SK-N-SH treated with all-trans-retinoic acid at 6 μM for 48 hours (cell line): ENCODE data around the gene PCDHA2.
"Not testable (repeated sequence)": the region's sequence is repeated elsewhere in the genome, so short reads cannot be mapped to it uniquely, and the experiment has no call there.

Experiments
- ATAC-seq: fragments of 200-7000 bp; cut with Tn5 transposase; 3 replicates; pipeline ENCODE4 v1.9.1; 2020; ENCODE audit warnings: mild to moderate bottlenecking, moderate library complexity
- ARNTL ChIP-seq: fragments of 450-650 bp; formaldehyde crosslinking; IDR thresholded peaks from 2 replicates; pipeline ENCODE4 v1.5.0; 2020; ENCODE audit warnings: low read depth, mild to moderate bottlenecking, moderate library complexity, borderline replicate concordance
- BACH2 ChIP-seq: fragments of 250-450 bp; sonication (Bioruptor Pico); IDR thresholded peaks from 2 replicates; pipeline ENCODE4 v1.9.0; 2021; ENCODE audit warnings: mild to moderate bottlenecking, borderline replicate concordance
- CSDC2 ChIP-seq: fragments of 250-450 bp; sonication (Bioruptor Pico); IDR thresholded peaks from 2 replicates; pipeline ENCODE4 v1.5.0; 2020; ENCODE audit warnings: mild to moderate bottlenecking, moderate library complexity
- ESRRG ChIP-seq: fragments of 250-450 bp; sonication (Bioruptor Pico); IDR thresholded peaks from 2 replicates; pipeline ENCODE4 v1.6.1; 2021; ENCODE audit warnings: mild to moderate bottlenecking
- GLIS3 ChIP-seq: fragments of 250-450 bp; sonication (Bioruptor Pico); IDR thresholded peaks from 2 replicates; pipeline ENCODE4 v1.5.0; 2020; ENCODE audit warnings: mild to moderate bottlenecking, moderate library complexity
- ISL1 ChIP-seq: fragments of 250-450 bp; sonication (Bioruptor Pico); IDR thresholded peaks from 2 replicates; pipeline ENCODE4 v2.1.2; 2022; ENCODE audit warnings: mild to moderate bottlenecking, moderate library complexity
- OSR1 ChIP-seq: fragments of 250-450 bp; sonication (Bioruptor Pico); IDR thresholded peaks from 2 replicates; pipeline ENCODE4 v1.8.0; 2022; ENCODE audit warnings: moderate library complexity, mild to moderate bottlenecking, inconsistent platforms
- PPARA ChIP-seq: fragments of 250-450 bp; sonication (Bioruptor Pico); IDR thresholded peaks from 2 replicates; pipeline ENCODE4 v1.5.0; 2020; ENCODE audit warnings: mild to moderate bottlenecking, borderline replicate concordance
- RARB ChIP-seq: fragments of 250-450 bp; sonication (Bioruptor Pico); IDR thresholded peaks from 2 replicates; pipeline ENCODE4 v1.8.0; 2021; ENCODE audit warnings: mild to moderate bottlenecking, moderate library complexity
- SNAI2 ChIP-seq: fragments of 250-450 bp; sonication (Bioruptor Pico); IDR thresholded peaks from 2 replicates; pipeline ENCODE4 v1.5.0; 2020; ENCODE audit warnings: mild to moderate bottlenecking, moderate library complexity
- TCF4 ChIP-seq: fragments of 250-450 bp; sonication (Bioruptor Pico); IDR thresholded peaks from 2 replicates; pipeline ENCODE4 v1.8.0; 2021; ENCODE audit warnings: mild to moderate bottlenecking, moderate library complexity, borderline replicate concordance
- TOX ChIP-seq: fragments of 250-450 bp; sonication (Bioruptor Pico); IDR thresholded peaks from 2 replicates; pipeline ENCODE4 v1.8.0; 2021; ENCODE audit warnings: mild to moderate bottlenecking, moderate library complexity, borderline replicate concordance
- ZC3H10 ChIP-seq: fragments of 250-450 bp; sonication (Bioruptor Pico); IDR thresholded peaks from 2 replicates; pipeline ENCODE4 v1.5.1; 2021; ENCODE audit warnings: mild to moderate bottlenecking, moderate library complexity
- ZFP3 ChIP-seq: fragments of 250-450 bp; sonication (Bioruptor Pico); IDR thresholded peaks from 2 replicates; pipeline ENCODE4 v1.5.0; 2020; ENCODE audit warnings: mild to moderate bottlenecking, moderate library complexity
- ZFP30 ChIP-seq: fragments of 450-650 bp; formaldehyde crosslinking; IDR thresholded peaks from 2 replicates; pipeline ENCODE4 v1.5.0; 2022; ENCODE audit warnings: mild to moderate bottlenecking, moderate library complexity
- ZNF565 ChIP-seq: fragments of 450-650 bp; formaldehyde crosslinking; conservative IDR thresholded peaks from 2 replicates; pipeline ENCODE4 v1.5.0; 2020; ENCODE audit warnings: low read depth, mild to moderate bottlenecking, moderate library complexity
- ZNF70 ChIP-seq: fragments of 450-650 bp; formaldehyde crosslinking; IDR thresholded peaks from 2 replicates; pipeline ENCODE4 v1.5.0; 2020; ENCODE audit warnings: mild to moderate bottlenecking, moderate library complexity
- ZNF8 ChIP-seq: fragments of 450-650 bp; formaldehyde crosslinking; IDR thresholded peaks from 2 replicates; pipeline ENCODE4 v1.5.0; 2020; ENCODE audit warnings: mild to moderate bottlenecking, moderate library complexity
- TF ChIP-seq, protein P1 (sequence below): fragments of 250-450 bp; sonication (Bioruptor Pico); IDR thresholded peaks from 2 replicates; pipeline ENCODE4 v1.5.1; 2020; ENCODE audit warnings: low read depth, mild to moderate bottlenecking, moderate library complexity
- TF ChIP-seq, protein P2 (sequence below): fragments of 250-450 bp; sonication (Bioruptor Pico); IDR thresholded peaks from 2 replicates; pipeline ENCODE4 v1.5.0; 2020; ENCODE audit warnings: mild to moderate bottlenecking, moderate library complexity
- TF ChIP-seq, protein P3 (sequence below): fragments of 250-450 bp; sonication (Bioruptor Pico); IDR thresholded peaks from 2 replicates; pipeline ENCODE4 v1.8.0; 2020; ENCODE audit warnings: mild to moderate bottlenecking, moderate library complexity, borderline replicate concordance

PCDHA2 gene

DNA sequence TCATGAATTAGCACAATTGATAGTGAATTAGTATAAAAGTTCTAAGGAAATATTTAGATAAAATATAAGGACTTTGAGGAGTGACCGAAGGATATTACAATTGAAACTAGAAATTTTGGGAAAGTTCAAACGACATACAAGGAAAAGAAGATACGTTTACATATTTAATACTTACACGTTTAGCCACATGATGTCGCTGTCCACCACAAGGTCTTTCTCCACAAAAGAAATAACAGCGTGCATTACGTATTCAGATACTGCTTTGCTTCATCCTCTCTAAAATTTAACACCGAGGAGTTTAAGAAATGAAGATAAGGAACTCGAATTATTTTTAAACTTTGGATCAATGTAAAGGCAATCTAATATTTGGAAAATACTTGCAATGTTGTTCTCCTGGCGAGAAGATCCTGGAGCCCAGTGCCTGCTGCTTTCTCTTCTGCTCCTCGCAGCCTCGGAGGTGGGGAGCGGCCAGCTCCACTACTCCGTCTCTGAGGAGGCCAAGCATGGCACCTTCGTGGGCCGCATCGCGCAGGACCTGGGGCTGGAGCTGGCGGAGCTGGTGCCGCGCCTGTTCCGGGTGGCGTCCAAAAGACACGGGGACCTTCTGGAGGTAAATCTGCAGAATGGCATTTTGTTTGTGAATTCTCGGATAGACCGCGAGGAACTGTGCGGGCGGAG lies 6.3 kb downstream of the PCDHA2 start, which contains the start of gene PCDHA3:
PCDHA3 (plus strand) TSS at position 242 of the 678 bp plus-strand sequence.
- TF ChIP-seq RARB: no peak
- TF ChIP-seq PPARA: no peak
- TF ChIP-seq ARNTL (CRISPR knock-in tag): no peak
- no peak for TF ChIP-seq BACH2
- TF ChIP-seq ESRRG: no peak
- no peak for ATAC-seq

DNA sequence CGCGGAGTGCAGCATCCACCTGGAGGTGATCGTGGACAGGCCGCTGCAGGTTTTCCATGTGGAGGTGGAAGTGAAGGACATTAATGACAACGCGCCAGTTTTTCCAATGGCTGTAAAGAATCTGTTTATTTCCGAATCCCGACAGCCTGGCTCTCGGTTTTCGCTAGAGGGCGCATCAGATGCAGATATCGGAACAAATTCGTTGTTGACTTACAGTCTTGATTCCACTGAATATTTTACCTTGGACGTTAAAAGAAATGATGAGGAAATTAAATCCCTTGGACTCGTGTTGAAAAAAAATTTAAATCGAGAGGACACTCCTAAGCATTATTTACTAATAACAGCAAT lies 6.8 kb downstream of the PCDHA2 start:
- no peak for ATAC-seq
- TF ChIP-seq ZFP30 (CRISPR knock-in tag) (no peak), ZFP3 (CRISPR knock-in tag) (no peak), ZNF565 (CRISPR knock-in tag) (no peak), GLIS3 (no peak), ZNF8 (CRISPR knock-in tag) (no peak), ZNF70 (CRISPR knock-in tag) (no peak), CSDC2 (CRISPR knock-in tag) (no peak), ISL1 (CRISPR knock-in tag) (no peak), RARB (no peak), ESRRG (no peak)
- TF ChIP-seq, protein P1, sequence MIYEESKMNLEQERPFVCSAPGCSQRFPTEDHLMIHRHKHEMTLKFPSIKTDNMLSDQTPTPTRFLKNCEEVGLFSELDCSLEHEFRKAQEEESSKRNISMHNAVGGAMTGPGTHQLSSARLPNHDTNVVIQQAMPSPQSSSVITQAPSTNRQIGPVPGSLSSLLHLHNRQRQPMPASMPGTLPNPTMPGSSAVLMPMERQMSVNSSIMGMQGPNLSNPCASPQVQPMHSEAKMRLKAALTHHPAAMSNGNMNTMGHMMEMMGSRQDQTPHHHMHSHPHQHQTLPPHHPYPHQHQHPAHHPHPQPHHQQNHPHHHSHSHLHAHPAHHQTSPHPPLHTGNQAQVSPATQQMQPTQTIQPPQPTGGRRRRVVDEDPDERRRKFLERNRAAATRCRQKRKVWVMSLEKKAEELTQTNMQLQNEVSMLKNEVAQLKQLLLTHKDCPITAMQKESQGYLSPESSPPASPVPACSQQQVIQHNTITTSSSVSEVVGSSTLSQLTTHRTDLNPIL (CRISPR knock-in tag): no peak

DNA sequence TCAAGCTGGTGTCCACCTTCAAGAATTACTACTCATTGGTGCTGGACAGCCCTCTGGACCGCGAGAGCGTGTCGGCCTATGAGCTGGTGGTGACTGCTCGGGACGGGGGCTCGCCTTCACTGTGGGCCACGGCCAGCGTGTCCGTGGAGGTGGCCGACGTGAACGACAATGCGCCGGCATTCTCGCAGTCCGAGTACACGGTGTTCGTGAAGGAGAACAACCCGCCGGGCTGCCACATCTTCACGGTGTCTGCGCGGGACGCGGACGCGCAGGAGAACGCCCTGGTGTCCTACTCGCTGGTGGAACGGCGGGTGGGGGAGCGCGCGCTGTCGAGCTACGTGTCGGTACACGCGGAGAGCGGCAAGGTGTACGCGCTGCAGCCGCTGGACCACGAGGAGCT lies 7.7 kb downstream of the PCDHA2 start:
- not testable (repeated sequence) for ATAC-seq

DNA sequence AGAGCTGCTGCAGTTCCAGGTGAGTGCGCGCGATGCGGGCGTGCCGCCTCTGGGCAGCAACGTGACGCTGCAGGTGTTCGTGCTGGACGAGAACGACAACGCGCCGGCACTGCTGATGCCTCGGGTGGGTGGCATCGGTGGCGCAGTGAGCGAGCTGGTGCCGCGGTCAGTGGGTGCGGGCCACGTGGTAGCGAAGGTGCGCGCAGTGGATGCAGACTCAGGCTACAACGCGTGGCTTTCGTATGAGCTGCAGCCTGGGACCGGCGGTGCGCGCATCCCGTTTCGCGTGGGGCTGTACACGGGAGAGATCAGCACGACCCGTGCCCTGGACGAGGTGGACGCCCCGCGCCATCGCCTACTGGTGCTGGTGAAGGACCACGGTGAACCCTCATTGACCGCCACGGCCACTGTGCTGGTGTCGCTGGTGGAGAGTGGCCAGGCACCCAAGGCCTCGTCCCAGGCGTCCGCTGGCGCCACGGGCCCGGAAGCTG lies 8.2 kb downstream of the PCDHA2 start:
- no peak for ATAC-seq

DNA sequence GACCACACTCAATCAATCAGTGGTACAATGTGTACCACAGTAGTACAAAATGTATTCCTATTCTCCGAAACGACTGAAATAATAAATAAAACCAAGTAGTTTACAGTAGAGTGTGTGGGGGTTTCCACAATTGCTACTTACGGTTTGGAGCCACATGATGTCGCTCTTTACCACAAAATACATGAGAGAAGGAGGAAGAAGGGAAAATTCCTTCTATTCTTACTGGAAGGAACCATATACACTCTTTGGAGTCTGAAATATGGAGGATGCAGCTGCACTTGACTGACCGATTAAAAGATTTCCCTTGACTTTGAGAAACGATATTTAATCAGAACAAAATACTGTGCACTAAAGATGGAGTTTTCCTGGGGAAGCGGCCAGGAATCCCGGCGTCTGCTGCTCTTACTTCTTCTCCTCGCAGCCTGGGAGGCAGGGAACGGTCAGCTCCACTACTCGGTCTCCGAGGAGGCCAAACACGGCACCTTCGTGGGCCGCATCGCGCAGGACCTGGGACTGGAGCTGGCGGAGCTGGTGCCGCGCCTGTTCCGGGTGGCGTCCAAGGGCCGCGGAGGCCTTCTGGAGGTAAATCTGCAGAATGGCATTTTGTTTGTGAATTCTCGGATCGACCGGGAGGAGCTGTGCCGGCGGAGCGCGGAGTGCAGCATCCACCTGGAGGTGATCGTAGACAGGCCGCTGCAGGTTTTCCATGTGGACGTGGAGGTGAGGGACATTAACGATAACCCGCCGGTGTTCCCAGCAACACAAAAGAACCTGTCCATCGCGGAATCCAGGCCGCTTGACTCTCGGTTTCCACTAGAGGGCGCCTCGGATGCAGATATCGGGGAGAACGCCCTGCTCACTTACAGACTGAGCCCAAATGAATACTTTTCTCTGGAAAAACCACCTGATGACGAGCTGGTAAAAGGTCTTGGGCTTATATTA lies 12.5 kb downstream of the PCDHA2 start, which contains the start of gene PCDHA4:
PCDHA4 (plus strand) TSS at position 235 of the 942 bp plus-strand sequence.
- TF ChIP-seq, protein P2, sequence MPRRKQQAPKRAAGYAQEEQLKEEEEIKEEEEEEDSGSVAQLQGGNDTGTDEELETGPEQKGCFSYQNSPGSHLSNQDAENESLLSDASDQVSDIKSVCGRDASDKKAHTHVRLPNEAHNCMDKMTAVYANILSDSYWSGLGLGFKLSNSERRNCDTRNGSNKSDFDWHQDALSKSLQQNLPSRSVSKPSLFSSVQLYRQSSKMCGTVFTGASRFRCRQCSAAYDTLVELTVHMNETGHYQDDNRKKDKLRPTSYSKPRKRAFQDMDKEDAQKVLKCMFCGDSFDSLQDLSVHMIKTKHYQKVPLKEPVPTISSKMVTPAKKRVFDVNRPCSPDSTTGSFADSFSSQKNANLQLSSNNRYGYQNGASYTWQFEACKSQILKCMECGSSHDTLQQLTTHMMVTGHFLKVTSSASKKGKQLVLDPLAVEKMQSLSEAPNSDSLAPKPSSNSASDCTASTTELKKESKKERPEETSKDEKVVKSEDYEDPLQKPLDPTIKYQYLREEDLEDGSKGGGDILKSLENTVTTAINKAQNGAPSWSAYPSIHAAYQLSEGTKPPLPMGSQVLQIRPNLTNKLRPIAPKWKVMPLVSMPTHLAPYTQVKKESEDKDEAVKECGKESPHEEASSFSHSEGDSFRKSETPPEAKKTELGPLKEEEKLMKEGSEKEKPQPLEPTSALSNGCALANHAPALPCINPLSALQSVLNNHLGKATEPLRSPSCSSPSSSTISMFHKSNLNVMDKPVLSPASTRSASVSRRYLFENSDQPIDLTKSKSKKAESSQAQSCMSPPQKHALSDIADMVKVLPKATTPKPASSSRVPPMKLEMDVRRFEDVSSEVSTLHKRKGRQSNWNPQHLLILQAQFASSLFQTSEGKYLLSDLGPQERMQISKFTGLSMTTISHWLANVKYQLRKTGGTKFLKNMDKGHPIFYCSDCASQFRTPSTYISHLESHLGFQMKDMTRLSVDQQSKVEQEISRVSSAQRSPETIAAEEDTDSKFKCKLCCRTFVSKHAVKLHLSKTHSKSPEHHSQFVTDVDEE (CRISPR knock-in tag): no peak
- TF ChIP-seq ZNF565 (CRISPR knock-in tag) (no peak), ZC3H10 (no peak), TCF4 (CRISPR knock-in tag) (no peak), TOX (CRISPR knock-in tag) (no peak), SNAI2 (no peak), OSR1 (no peak)
- TF ChIP-seq, protein P1 (CRISPR knock-in tag): no peak
- TF ChIP-seq, protein P3, sequence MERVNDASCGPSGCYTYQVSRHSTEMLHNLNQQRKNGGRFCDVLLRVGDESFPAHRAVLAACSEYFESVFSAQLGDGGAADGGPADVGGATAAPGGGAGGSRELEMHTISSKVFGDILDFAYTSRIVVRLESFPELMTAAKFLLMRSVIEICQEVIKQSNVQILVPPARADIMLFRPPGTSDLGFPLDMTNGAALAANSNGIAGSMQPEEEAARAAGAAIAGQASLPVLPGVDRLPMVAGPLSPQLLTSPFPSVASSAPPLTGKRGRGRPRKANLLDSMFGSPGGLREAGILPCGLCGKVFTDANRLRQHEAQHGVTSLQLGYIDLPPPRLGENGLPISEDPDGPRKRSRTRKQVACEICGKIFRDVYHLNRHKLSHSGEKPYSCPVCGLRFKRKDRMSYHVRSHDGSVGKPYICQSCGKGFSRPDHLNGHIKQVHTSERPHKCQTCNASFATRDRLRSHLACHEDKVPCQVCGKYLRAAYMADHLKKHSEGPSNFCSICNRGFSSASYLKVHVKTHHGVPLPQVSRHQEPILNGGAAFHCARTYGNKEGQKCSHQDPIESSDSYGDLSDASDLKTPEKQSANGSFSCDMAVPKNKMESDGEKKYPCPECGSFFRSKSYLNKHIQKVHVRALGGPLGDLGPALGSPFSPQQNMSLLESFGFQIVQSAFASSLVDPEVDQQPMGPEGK (CRISPR knock-in tag): no peak
- peak; percentile 98 for ATAC-seq

More for the DNA sequence above, 8.2 kb downstream of the PCDHA2 start:
- TF ChIP-seq, protein P1 (CRISPR knock-in tag): no peak
- no peak for TF ChIP-seq TCF4 (CRISPR knock-in tag)
- TF ChIP-seq, all 23 proteins: peak for 0

DNA sequence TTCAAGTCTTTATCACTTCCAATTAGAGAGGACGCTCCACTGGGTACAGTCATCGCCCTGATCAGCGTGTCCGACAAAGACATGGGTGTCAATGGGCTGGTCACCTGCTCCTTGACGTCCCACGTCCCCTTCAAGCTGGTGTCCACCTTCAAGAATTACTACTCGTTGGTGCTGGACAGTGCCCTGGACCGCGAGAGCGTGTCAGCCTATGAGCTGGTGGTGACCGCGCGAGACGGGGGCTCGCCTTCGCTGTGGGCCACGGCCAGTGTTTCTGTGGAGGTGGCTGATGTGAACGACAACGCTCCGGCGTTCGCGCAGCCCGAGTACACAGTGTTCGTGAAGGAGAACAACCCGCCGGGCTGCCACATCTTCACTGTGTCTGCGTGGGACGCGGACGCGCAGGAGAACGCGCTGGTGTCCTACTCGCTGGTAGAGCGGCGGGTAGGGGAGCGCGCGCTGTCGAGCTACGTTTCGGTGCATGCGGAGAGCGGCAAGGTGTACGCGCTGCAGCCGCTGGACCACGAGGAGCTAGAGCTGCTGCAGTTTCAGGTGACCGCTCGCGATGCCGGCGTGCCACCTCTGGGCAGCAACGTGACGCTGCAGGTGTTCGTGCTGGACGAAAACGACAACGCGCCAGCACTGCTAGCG lies 13.7 kb downstream of the PCDHA2 start:
- not testable (repeated sequence) for ATAC-seq
